NOMO-1 (cell line): Measurements from ENCODE around the gene MYH1.
"Not testable (repeated sequence)": the region's sequence is repeated elsewhere in the genome, so short reads cannot be mapped to it uniquely, and the experiment has no call there.

ENCODE experiments used
- DNase-seq, 2 experiments: peaks; one replicate each; lab custom pipeline; 2025; ENCODE audit not compliant: unreplicated experiment in 2 of 2; lab: John Stamatoyannopoulos, UW

MYH1 gene

DNA sequence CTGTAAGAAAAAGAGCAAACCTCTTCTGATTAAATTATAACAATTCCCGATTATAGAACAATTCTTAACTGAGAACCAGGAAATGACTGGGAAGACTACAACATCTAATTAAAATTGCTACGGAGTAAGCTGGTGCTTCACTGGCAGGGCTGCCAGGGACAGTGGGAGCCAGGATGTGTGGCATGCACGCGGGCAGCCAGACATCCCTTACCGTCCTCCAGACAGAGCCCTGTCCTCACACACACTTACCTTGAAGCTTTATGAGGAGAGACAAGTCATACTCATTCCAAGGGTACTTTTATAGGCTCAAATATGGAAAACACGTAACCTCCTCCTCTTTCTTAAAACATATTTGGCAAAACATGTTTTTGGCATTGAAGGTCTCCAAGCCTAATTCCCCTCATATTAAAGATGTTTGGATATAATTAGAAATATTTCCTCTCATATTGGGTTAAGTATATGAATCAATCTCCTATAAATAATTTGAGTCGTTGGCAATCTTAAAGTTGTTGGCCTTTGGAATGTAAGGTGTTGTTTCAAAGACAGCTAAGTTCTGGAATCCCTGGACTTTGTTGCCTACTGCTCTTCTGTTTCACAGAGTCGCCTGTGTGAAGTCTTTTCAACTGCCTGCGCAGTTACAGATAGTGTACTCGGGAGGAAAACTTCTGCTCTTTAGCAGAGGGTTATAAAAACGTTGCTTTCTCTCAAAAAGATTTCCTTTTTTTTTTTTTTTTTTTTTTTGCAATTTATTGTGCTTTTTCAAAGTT lies at the start of gene MYH1:
TSS of gene MYH1 (minus strand) at position 272 of the 767 bp plus-strand sequence. CDS start 1,900 bp downstream, outside the sequence.
- DNase-seq, result no peak

DNA sequence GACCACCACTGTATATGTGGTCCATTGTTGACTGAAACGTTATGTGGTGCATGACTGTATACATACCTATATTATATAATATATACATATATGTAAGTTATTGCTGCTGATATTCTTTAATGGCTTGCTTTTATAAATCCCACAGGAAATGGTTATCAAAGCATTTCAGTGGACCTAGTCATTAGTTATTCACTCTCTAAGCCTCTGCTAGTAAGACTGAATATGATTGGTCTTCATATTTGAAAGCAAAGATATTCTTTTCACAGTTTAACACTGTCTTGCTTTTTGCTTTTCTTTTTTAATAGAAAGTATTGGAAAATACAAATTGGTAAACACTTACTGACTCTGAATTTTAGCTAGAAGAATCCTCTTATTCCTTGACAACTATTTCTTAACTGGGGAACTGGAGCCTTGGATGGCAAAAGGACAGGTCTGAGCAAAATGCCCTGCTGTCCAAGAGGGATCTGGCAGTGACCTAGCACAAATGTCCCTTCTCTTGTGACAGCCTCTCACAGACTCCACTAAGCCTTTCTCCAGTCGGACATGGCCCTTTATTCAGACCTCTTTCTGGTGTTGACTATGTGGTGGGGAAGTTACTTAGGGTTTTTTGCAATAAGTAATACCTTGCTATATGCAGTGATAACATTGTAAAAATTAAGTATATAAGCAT lies 45.8 kb upstream of the MYH1 start:
- DNase-seq, result no peak

DNA sequence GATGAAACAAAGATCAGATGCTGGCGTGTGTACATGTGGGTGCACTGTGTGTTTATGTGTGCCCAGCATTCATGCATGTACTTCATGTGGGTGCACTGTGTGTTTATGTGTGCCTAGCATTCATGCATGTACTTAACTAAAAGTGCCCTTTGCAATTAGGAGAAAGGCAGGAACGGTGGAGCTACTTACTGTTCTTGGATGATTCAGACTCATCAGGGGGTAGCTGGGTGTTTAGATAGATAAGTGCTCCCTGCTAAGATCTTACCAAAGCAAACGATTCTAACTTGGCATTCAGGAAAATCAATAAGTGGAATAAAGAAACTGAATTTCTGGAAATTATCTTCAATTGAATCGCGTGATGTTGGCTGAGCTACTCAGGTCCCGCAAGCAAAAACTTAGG lies 39.7 kb upstream of the MYH1 start:
- DNase-seq, result no peak

DNA sequence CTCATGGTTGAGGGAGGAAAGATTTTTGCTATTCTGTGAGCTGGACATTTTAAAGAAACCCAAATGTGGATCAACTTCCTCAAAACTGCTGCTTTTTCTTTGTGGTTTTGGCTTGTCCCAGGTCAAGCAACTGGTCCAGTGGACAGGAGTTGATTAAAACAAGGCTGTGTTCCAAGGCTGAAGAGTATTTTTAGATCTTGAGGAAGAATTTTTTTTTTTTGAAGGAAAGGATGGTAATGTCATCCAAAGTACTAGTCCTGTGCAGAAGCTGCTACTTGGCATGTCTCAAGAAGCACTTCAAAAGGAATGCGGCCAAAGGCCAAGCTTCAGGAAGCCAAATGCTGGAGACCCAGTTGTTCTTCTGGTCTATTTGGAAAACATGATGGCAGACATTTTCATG lies 39.1 kb upstream of the MYH1 start:
- DNase-seq, result no peak

DNA sequence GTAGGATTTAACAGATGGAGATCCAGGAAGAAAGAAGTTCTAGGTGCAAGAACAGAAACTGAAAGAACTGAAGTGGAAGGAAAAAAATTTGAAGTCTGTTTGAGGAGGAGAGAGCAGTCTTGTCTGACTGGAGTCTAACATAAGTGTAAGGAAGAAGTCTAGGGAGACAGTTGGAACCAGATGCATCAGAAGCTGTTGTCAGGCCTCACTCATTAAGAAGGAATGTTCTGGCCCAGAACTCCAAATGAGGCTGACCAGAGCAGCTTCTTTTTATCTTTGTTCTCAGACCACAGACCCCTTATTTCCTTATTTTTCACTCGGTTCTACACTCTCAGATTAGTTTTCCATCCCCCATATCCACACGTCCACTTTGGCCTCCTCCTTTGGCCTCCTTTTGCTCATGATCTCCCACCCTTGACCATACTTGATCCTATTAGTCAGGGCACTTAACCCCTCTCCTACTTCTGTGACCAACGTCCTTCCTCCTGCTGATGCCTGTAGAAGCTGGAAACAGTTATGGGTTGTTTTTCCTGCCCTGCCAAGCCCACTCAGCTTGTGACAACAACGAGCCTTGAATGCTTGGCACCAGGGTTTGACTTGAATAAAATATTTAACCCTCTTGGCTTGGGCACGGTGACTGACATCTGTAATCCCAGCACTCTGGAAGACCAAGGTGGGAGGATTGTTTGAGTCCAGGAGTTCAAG lies 38.1 kb upstream of the MYH1 start:
- no peak for DNase-seq

DNA sequence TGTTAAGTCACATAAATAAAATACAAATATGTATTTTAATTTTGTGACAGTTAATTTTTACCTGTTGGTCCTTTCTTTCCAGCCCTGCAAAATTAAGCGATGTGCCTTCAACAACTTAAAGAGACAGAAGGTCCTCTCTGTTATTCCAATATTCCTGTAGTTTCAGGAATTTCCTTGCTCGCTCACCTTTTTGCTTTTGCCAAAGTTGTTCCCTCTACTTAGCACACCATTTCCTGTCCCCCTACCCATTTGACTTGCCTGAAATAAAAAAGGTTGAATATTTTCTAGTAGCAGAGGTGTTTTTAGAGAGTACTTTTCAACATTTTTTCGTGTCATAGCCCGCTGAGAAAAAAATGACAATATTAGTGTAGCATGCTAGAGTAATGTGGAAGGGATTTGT lies 31.7 kb upstream of the MYH1 start:
- no peak for DNase-seq

DNA sequence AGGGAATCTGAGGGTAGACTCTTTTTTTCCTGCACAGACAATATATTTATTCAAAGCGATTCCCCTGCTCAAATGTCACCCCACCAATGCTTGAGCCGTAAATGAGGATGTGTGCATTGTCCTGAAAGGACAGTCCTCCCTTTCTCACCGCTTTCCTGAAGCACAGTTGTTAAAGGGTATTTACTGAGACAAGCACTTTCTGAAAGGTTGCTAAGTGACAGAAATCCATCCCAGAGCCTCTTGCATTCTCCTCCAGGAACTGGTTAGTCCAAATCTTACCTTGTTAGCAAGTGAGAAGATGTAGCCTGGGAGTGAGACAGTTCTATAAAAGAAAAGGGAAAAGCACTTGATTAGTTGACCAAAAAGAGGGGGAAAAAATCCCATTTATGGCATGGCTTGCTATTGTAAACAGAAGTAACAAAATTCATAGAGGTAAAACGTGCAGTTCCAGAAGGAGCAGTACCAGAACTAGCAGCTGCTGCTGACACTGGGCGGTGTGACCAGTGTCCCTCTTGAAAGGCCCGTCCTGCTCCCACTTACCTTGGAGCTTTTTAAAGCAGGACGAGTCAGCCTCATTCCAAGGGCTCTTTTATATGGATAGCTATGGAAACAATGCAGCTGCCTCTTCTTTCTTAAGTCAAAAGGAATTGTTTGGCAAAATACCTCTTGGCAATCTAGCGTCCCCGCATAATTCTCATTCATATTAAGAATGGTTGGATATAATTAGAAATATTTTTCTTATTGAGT lies 30.9 kb upstream of the MYH1 start, which contains the start of gene MYH2:
TSS of gene MYH2 (minus strand) at position 563 of the 747 bp plus-strand sequence. CDS start 1,738 bp downstream, outside the sequence.
- DNase-seq, result no peak

DNA sequence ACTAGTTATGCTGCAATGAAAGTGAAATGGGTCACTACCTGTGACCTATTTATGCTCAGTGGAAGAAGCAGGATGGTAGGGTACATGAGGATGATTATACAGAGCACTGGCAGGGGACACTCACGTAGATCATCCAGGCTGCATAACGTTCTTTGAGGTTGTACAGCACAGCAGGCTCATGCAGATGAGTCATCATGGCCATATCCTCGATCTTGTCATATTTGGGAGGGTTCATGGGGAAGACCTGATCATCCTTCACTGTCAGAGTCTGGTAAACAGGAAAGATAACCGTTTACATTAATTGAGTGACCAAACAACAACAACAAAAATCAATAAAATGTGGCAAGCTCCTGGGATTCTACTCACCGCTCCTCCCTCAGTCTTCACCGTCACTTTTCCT lies 29.0 kb upstream of the MYH1 start:
- DNase-seq, result no peak

DNA sequence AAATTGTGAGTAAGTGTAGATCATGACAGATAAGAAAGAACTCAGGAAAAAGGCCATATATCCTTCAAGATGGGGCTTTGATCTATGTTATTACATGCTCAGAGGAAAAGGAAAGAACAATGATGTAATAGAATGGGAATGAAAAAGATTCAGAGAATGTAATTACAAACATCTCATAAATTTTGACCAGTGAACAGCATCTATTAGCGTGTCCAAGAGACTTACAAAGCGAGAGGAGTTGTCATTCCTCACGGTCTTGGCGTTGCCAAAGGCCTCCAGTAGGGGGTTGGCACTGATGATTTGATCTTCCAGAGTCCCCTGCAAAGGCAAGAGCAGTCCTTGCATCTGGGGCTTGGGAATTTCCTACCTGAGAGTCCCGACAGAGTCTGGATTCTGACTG lies 25.1 kb upstream of the MYH1 start:
- DNase-seq, result not testable (repeated sequence)

DNA sequence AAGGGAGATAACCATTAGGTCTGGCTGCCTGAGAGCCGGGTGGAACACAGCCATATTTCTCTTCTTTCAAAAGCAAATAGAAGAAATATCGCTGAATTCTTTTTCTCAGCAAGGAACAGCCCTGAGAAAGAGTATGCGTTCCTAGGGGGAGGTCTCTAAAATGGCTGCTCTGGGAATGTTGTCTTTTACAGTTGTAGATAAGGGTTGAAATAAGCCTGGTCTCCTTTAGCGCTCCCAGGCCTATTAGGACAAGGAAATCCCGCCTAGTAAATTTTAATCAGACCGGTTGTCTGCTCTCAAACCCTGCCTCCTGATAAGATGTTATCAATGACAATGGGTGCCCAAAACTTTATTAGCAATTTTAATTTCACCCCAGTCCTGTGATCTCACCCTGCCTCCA lies 22.8 kb upstream of the MYH1 start:
- DNase-seq, result not testable (repeated sequence)

DNA sequence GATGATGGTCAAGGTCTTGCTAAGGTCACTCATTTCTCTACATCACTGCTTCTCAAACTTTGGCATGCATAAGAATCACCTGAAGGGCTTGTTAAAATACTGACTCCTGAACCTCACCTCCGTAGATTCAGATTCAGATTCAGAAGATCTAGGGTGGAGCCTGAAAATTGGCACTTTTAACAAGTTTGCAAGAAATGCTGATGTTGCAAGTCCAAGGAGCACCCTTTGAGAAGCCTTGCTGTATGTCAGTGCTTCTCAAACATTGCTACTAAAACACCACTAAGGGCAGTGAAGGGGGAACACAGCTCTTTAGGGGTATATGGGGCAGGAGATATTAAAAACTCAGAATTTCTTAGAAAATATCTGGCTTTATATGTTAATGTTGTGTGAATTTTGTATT lies 13.7 kb upstream of the MYH1 start:
- DNase-seq, result no peak

DNA sequence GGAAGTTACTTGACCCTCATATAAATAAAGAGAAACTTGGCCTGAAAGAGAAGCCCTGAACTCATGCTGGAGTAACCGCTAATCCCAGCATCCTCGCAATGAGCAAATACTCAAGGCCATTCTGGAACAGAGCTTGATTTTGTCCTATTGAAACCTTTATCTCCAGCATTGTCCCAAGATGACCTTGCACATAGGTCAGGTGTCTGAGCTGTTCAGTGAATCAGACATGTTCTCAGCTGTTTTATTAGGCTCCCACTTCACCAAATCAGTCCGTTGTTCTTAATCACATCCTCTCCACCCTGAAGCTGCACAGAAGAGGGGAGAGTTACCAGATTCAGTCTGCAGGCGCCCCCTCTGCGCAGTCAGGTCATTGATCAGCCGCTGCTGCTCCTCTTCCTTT lies 9.1 kb upstream of the MYH1 start:
- no peak for DNase-seq

DNA sequence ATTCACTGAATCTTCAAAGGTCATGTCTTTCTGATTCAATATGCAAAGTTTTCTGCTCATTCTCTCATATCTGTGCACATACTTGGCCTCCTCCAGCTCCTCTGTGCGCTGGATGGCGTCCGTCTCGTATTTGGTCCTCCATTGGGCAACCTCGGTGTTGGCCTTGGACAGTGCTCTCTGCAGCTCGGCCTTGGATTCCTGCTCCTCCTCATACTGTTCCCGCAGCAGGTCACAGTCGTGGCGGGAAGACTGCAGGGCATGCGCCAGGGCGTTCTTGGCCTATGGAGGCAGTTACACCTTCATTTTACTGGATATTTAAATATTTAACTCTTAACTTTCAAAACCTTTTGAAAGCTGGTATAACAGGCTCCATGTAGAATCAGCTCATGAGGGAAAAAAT lies 8.2 kb upstream of the MYH1 start:
- DNase-seq, result no peak

DNA sequence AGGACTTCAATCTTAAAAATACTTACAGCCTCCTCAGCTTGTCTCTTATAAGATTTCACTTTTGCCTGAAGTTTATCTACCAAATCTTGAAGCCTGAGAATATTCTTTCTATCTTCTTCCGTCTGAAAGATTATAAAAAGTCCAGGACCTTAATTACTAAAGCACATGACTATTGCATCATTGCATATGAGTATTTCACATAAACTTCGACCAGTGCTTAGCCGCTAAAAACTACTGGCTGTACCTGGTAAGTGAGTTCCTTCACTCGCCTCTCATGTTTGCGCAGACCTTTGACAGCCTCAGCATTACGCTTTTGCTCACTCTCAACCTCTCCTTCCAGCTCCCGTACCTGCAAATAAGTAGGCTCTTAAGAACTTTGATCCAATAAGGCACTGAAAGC lies 4.7 kb upstream of the MYH1 start:
- DNase-seq, result no peak

DNA sequence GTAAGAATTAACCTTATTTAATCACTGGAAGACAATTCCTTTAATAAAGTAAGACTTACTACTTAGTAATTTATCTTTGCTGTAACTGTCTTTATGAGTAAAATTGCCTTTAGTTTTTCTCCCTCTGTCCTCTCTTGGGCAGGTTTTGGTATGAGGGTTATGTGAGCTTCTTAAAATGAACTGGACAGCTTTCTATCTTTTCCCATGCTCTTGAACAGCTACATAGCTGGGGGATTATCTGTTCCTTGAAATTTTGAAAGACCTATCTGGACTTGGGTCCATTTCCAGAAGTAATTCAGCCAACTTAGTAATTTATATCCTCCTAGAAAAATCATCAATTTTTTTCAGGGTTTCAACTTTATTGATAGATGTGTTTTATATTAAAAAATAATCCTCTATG lies 3.6 kb upstream of the MYH1 start:
- no peak for DNase-seq

DNA sequence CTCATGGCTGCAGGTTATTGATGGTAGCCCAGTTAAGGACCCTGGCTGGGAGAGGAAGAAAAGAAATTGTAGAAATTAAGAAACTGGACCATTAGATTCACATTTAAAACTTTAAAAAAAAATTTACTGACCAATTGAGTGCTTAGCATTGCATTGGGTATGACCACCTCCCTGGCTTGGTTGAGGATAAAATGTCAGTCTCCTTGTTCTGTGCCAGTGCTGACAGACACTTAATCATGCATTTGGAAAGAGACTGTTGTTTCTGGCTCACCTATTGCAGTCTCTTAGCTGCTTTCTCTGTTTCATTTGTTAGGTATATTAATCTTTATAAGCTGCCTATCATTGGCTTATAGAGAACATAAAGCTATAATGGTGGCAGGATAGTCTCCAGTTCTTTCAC lies 1.7 kb downstream of the MYH1 start:
- DNase-seq, result no peak

DNA sequence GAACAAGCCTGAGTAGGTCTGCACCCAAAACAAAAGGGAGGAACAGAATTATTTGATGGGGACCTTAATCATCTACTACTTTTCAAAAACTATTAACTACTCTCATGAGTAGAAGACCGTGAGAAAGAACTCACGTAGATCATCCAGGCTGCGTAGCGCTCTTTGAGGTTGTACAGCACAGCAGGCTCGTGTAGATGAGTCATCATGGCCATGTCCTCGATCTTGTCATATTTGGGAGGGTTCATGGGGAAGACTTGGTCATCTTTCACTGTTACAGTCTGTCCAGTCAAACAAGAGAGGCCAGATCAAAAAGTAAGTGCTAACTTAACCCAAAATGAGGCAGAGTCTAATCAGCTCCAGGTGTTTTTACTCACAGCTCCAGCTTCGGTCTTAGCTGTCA lies 2.3 kb downstream of the MYH1 start:
- DNase-seq, result no peak

DNA sequence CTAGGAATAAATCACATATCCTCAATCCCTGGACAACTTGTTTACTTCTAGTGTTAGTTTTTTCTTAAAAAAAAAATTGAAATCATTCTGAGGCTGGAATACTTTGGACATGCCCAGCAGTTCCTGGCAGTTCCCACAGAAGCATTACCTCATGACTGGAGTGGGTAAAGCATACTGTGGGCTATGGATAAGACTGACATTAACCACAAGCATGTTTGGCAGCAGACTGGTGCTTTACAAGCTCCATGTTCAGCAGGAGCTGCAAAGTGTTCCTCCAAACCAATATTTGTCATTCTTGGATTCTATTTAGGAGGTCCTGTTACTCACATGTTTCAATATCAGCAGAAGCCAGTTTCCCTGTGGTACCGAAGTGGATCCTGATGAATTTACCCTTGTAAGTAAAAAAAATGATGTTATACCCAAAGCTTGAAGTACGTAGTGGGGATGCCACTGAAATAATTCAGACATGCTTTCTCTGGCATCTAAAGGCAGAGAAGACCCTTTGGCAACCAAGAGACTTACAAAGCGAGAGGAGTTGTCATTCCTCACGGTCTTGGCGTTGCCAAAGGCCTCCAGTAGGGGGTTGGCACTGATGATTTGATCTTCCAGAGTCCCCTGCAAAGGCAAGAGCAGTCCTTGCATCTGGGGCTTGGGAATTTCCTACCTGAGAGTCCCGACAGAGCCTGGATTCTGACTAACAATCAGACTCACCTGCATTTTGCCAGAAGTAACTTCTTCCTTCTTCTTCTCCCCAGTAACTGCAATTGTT lies 4.9 kb downstream of the MYH1 start:
- no peak for DNase-seq

DNA sequence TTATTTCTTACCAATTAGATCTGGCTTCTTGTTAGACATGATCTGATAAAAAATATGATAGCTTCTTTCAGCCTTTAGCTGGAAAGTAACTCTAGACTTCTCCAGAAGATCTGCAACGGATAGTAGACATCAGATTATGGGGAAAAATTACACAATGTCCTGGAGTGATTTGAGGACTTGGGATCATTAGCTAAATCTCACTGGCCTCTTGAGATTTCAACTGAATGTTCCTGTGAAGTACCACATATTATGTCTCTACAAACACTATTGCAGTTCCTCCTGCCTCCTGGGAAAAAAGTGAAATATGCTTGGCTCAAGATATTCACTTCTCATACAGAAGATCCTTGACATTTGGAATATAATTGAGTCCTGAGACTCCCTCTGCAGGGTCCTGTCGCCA lies 5.5 kb downstream of the MYH1 start:
- no peak for DNase-seq

DNA sequence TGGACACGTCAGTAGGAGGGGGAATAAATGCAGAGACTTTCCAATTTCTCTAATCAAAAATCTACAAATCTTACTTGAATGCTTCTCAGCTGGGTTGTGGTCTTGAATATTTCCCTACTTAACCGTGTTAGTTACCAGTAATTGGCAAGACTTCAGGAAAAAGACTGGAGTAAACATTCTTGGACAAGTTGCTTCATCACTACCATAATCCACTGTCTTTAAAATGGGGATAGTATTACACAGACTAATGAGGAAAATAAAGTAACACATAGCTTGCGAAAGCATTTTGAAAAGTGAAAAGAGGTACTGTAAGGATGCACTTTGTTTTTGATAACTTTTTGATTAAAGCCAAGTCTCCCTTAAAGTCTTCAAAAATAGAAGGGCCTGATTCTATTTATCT lies 18.4 kb downstream of the MYH1 start:
- no peak for DNase-seq
